Activated gamma-delta T cell (primary cell): ENCODE measurements around the gene ADGB.
"Not testable (repeated sequence)": the region's sequence is repeated elsewhere in the genome, so short reads cannot be mapped to it uniquely, and the experiment has no call there.

Experiments used
- DNase-seq: peaks from one replicate; lab custom pipeline; 2025; lab: John Stamatoyannopoulos, UW

The ADGB gene

GRCh38 chr6:146819596-146820320 is 221.0 kb downstream of the ADGB start:
- no peak for DNase-seq

GRCh38 chr6:146827216-146827928 is 228.6 kb downstream of the ADGB start:
- DNase-seq, result no peak

- DNase-seq, result no peak
These were observed 231.2 kb downstream of the ADGB start for GRCh38 chr6:146829792-146830565.

GRCh38 chr6:146833157-146833556 is 234.4 kb downstream of the ADGB start:
- DNase-seq, result no peak

- no peak for DNase-seq
These were observed 241.4 kb downstream of the ADGB start for GRCh38 chr6:146840216-146840615.

GRCh38 chr6:146840641-146841040 is 241.9 kb downstream of the ADGB start:
- DNase-seq, result no peak

GRCh38 chr6:146847426-146847825 is 248.7 kb downstream of the ADGB start:
- DNase-seq, result no peak

- DNase-seq, result no peak
These were observed 251.6 kb downstream of the ADGB start for GRCh38 chr6:146850238-146850896.

- no peak for DNase-seq
These were observed 252.2 kb downstream of the ADGB start for GRCh38 chr6:146850981-146851380.

- no peak for DNase-seq
These were observed 253.1 kb downstream of the ADGB start for GRCh38 chr6:146851837-146852236.

GRCh38 chr6:146854521-146855255 is 255.9 kb downstream of the ADGB start:
- DNase-seq, result not testable (repeated sequence)

- DNase-seq, result no peak
These were observed 257.1 kb downstream of the ADGB start for GRCh38 chr6:146855889-146856288.

GRCh38 chr6:146856296-146856695 is 257.5 kb downstream of the ADGB start:
- DNase-seq, result no peak

- DNase-seq, result peak; percentile 21
These were observed 258.6 kb downstream of the ADGB start for GRCh38 chr6:146857180-146857979.

GRCh38 chr6:146857980-146858347 is 259.2 kb downstream of the ADGB start:
- DNase-seq, result no peak

- DNase-seq, result no peak
These were observed 260.4 kb downstream of the ADGB start for GRCh38 chr6:146859206-146859605.

- DNase-seq, result no peak
These were observed 261.2 kb downstream of the ADGB start for GRCh38 chr6:146859795-146860495.

- no peak for DNase-seq
These were observed 261.8 kb downstream of the ADGB start for GRCh38 chr6:146860583-146860982.

GRCh38 chr6:146861029-146861563 is 262.3 kb downstream of the ADGB start:
- no peak for DNase-seq

GRCh38 chr6:146861716-146862115 is 262.9 kb downstream of the ADGB start:
- DNase-seq, result no peak
